ENCODE data around the gene RBFA.

DNA sequence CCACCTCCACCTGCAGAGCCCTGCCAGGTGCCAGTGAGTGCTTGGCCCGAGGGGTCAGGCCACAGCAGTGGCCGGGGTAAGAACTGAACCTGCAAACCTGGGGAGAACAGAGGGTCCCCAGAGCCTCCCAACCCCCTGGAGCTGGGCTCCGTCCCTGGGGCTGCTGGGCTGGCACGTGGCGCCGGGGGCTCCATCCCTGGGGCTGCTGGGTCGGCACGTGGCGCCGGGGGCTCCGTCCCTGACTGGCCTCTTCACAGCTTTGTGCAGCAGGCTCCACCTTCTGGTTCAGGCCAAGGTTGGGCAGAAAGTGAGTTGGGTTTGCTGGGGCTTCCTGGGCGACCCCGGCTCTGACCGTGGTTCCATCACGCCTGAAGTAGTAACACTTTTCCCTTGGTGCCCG, 12.2 kb downstream of the RBFA start:
- no peak for TF ChIP-seq POLR2A (IDR thresholded peaks at IDR 0.05)
- TF ChIP-seq, protein P1, sequence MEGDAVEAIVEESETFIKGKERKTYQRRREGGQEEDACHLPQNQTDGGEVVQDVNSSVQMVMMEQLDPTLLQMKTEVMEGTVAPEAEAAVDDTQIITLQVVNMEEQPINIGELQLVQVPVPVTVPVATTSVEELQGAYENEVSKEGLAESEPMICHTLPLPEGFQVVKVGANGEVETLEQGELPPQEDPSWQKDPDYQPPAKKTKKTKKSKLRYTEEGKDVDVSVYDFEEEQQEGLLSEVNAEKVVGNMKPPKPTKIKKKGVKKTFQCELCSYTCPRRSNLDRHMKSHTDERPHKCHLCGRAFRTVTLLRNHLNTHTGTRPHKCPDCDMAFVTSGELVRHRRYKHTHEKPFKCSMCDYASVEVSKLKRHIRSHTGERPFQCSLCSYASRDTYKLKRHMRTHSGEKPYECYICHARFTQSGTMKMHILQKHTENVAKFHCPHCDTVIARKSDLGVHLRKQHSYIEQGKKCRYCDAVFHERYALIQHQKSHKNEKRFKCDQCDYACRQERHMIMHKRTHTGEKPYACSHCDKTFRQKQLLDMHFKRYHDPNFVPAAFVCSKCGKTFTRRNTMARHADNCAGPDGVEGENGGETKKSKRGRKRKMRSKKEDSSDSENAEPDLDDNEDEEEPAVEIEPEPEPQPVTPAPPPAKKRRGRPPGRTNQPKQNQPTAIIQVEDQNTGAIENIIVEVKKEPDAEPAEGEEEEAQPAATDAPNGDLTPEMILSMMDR (IDR thresholded peaks at IDR 0.05), result no peak
